ENCODE measurements around the gene SIMC1. TPM values are rescaled to one million over a fixed set of nuclear protein-coding genes. Genes with fewer than 3 reads are reported as not detected.
"Not testable (repeated sequence)": the region's sequence is repeated elsewhere in the genome, so short reads cannot be mapped to it uniquely, and the experiment has no call there.

Gene SIMC1
- total and polyA plus RNA-seq, 2 donors (not counting 3 experiments of a cell fraction or from before 2014, with no cell fraction given): 9.0 to 16.2 TPM

DNA sequence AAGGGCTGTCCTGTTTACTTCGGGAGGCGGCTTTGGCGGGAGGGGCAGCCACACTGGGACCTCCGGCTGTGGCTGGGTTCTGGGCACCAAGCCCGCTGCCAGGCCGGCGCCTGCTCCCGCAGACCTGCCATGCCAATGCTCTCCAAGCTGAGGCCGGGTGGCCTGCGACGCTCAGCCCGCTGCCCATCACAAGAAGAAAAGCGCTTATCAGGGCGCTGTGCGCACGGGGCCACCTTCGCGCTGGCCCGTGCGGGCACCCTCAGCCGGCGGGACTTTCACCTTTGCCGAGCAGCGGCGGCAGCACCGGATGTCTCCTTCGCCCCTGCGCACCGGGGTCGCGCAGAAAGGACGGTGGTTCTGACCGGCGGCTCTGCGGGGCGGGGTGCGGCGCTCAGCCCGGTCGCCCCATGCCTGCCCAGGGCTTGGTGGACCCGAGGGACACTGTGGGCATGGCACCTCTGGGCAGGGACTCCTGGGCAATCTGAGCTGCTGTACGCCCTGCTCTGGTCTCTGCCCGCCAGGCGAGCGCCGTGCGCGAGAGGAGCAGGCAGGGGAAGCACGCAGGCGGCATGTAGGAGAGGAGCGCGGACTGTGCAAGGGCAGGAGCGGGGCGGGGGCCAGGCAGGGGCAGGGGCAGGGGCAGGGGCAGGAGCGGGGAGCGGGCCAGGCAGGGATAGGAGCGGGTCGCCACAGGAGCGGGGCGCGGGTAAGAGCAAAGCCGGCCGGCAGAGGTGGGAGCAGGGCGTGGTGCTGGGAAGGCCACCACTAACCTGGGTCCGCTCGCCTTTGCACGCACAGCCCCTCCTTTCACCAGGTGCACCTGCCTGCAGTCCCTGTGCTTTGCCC, 43.8 kb upstream of the SIMC1 start:
- intact Hi-C loops (cut with micrococcal nuclease); H3K4me3 ChIP-seq (replicated peaks in 1 of 3; ENCODE audit: insufficient read depth in 1 of 3, low read depth in 1 of 3, low read length in 3 of 3); DNase-seq (ENCODE audit: low read depth, low spot score); H4K20me1 ChIP-seq (replicated peaks; ENCODE audit: control insufficient read depth, extremely low read depth, insufficient read depth, low read length); H3K27me3 ChIP-seq (ENCODE audit: control insufficient read depth in 2 of 2, insufficient read depth in 2 of 2, low read length in 2 of 2); H3K4me1 ChIP-seq (ENCODE audit: control insufficient read depth, extremely low read depth, insufficient read depth, low read length); BruUV-seq (replicated peaks); H3K9ac ChIP-seq (replicated peaks; ENCODE audit: extremely low read depth, insufficient read depth, low read length); FAIRE-seq; H3K79me2 ChIP-seq (ENCODE audit: control insufficient read depth, insufficient read depth, low read length); CTCF ChIA-PET; H3K9me3 ChIP-seq (replicated peaks; ENCODE audit: control insufficient read depth, insufficient read depth, low read length); H3K4me2 ChIP-seq (ENCODE audit: insufficient read depth, low read length); H3K27ac ChIP-seq (ENCODE audit: insufficient read depth, low read depth, low read length); H3K9me1 ChIP-seq (replicated peaks; ENCODE audit: control insufficient read depth, extremely low read depth, insufficient read depth, low read length); dilution Hi-C loops (cut with MboI; ENCODE audit: extremely low pct_ligation_motif_present, low sequenced_read_pairs); H2AFZ ChIP-seq (ENCODE audit: low read depth, low read length); H3K36me3 ChIP-seq (ENCODE audit: control insufficient read depth in 2 of 2, extremely low read depth in 1 of 2, insufficient read depth in 2 of 2, low read length in 2 of 2); POLR2A ChIA-PET: not testable (repeated sequence)

DNA sequence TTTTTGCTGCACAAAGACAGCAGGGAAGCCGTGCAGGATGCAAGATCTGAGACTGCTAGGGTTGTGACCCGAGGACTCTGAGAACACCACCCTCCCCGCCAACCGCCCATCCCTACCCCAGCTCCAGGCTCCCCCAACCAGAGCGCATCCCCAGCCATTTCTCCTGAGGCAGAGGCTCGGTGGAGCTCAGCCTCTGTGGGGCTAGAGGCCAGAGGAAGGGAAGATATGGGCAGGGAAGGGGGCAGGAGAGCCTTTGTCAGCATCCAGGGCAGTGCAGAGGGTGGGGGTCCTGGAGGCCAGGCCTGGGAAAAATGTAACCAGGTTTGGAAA, 43.2 kb upstream of the SIMC1 start:
- intact Hi-C loops (cut with micrococcal nuclease); H3K4me3 ChIP-seq (replicated peaks in 1 of 3; ENCODE audit: insufficient read depth in 1 of 3, low read depth in 1 of 3, low read length in 3 of 3); H3K27ac ChIP-seq (ENCODE audit: insufficient read depth, low read depth, low read length); H3K79me2 ChIP-seq (ENCODE audit: control insufficient read depth, insufficient read depth, low read length); BruUV-seq (replicated peaks); H3K4me1 ChIP-seq (ENCODE audit: control insufficient read depth, extremely low read depth, insufficient read depth, low read length); H3K4me2 ChIP-seq (ENCODE audit: insufficient read depth, low read length); H4K20me1 ChIP-seq (replicated peaks; ENCODE audit: control insufficient read depth, extremely low read depth, insufficient read depth, low read length); H3K9me3 ChIP-seq (replicated peaks; ENCODE audit: control insufficient read depth, insufficient read depth, low read length); H2AFZ ChIP-seq (ENCODE audit: low read depth, low read length); DNase-seq (ENCODE audit: low read depth, low spot score); H3K27me3 ChIP-seq (ENCODE audit: control insufficient read depth in 2 of 2, insufficient read depth in 2 of 2, low read length in 2 of 2); FAIRE-seq; H3K9ac ChIP-seq (replicated peaks; ENCODE audit: extremely low read depth, insufficient read depth, low read length); POLR2A ChIA-PET; H3K36me3 ChIP-seq (ENCODE audit: control insufficient read depth in 2 of 2, extremely low read depth in 1 of 2, insufficient read depth in 2 of 2, low read length in 2 of 2); H3K9me1 ChIP-seq (replicated peaks; ENCODE audit: control insufficient read depth, extremely low read depth, insufficient read depth, low read length); dilution Hi-C loops (cut with MboI; ENCODE audit: extremely low pct_ligation_motif_present, low sequenced_read_pairs); CTCF ChIA-PET: not testable (repeated sequence)

DNA sequence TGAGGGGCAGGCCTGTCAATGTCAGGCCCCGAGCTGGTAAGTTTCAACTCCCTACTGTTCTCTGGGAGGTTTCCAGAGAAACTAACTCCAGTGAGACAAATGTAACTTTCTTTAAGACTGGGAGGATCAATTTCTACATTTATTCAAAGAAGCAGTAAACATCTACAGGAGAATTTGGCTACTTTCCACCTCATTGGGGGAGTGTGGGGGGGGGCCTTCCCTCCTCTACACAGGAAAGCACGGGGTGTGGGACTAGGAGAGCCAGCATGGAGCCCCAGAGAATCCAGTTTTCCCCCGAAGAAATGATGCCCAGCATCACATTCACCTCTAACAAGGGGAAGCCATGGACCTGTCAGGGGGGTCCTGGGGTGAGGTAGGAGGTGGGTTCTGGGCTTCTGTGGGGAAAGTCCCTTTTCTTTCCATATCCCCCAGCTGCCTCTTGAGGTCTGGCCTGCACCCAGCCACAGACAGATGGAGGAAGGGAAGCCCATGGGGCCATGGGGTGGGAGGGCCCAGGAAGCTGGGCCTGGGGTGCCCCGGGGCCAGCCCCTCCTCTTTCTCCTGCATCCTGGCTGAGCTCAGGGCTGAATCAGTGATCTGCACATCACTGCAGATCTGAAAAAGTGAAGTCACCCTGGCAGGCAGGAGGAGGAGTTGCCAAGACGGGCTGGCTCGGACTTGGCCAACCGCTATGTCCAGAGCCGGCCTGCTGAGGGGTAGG, 42.6 kb upstream of the SIMC1 start:
- dilution Hi-C loops (cut with MboI; ENCODE audit: extremely low pct_ligation_motif_present, low sequenced_read_pairs): not testable (repeated sequence)

DNA sequence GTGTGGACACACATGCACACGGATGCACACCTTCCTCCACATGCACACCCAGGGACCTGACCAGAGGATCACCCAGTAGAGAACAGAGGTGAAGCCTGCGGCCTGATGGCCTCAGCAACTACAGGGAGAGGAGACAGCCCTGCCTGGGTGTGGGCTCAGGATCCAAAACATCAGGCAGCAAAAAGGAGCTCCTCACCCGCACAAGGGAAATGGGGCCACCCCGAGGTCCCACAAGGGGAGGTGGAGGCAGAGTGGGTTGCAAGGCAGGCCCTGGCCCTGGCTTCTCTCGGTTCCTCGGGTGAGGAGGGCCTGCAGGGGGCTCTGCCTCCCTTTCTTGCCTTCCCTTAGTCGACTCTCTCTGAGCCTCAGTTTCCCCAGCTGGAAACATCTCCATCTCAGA, 41.4 kb upstream of the SIMC1 start:
- H2AFZ ChIP-seq (ENCODE audit: low read depth, low read length); H3K27me3 ChIP-seq (ENCODE audit: control insufficient read depth in 2 of 2, insufficient read depth in 2 of 2, low read length in 2 of 2); POLR2A ChIA-PET; H3K4me2 ChIP-seq (ENCODE audit: insufficient read depth, low read length); H3K9me1 ChIP-seq (replicated peaks; ENCODE audit: control insufficient read depth, extremely low read depth, insufficient read depth, low read length); FAIRE-seq; H3K9me3 ChIP-seq (replicated peaks; ENCODE audit: control insufficient read depth, insufficient read depth, low read length); H3K4me3 ChIP-seq (replicated peaks in 1 of 3; ENCODE audit: insufficient read depth in 1 of 3, low read depth in 1 of 3, low read length in 3 of 3); intact Hi-C loops (cut with micrococcal nuclease); dilution Hi-C loops (cut with MboI; ENCODE audit: extremely low pct_ligation_motif_present, low sequenced_read_pairs); H3K4me1 ChIP-seq (ENCODE audit: control insufficient read depth, extremely low read depth, insufficient read depth, low read length); DNase-seq (ENCODE audit: low read depth, low spot score); H3K9ac ChIP-seq (replicated peaks; ENCODE audit: extremely low read depth, insufficient read depth, low read length); H3K27ac ChIP-seq (ENCODE audit: insufficient read depth, low read depth, low read length); BruUV-seq (replicated peaks); H3K36me3 ChIP-seq (ENCODE audit: control insufficient read depth in 2 of 2, extremely low read depth in 1 of 2, insufficient read depth in 2 of 2, low read length in 2 of 2); H4K20me1 ChIP-seq (replicated peaks; ENCODE audit: control insufficient read depth, extremely low read depth, insufficient read depth, low read length); CTCF ChIA-PET; H3K79me2 ChIP-seq (ENCODE audit: control insufficient read depth, insufficient read depth, low read length): not testable (repeated sequence)

More for the DNA sequence above, 42.6 kb upstream of the SIMC1 start:
- CTCF ChIA-PET; intact Hi-C loops (cut with micrococcal nuclease); H3K36me3 ChIP-seq (ENCODE audit: control insufficient read depth in 2 of 2, extremely low read depth in 1 of 2, insufficient read depth in 2 of 2, low read length in 2 of 2); H3K79me2 ChIP-seq (ENCODE audit: control insufficient read depth, insufficient read depth, low read length); H2AFZ ChIP-seq (ENCODE audit: low read depth, low read length); H4K20me1 ChIP-seq (replicated peaks; ENCODE audit: control insufficient read depth, extremely low read depth, insufficient read depth, low read length); H3K9ac ChIP-seq (replicated peaks; ENCODE audit: extremely low read depth, insufficient read depth, low read length); H3K27me3 ChIP-seq (ENCODE audit: control insufficient read depth in 2 of 2, insufficient read depth in 2 of 2, low read length in 2 of 2); H3K9me3 ChIP-seq (replicated peaks; ENCODE audit: control insufficient read depth, insufficient read depth, low read length); BruUV-seq (replicated peaks); H3K4me1 ChIP-seq (ENCODE audit: control insufficient read depth, extremely low read depth, insufficient read depth, low read length); FAIRE-seq; H3K27ac ChIP-seq (ENCODE audit: insufficient read depth, low read depth, low read length); H3K9me1 ChIP-seq (replicated peaks; ENCODE audit: control insufficient read depth, extremely low read depth, insufficient read depth, low read length); DNase-seq (ENCODE audit: low read depth, low spot score); POLR2A ChIA-PET; H3K4me2 ChIP-seq (ENCODE audit: insufficient read depth, low read length); H3K4me3 ChIP-seq (replicated peaks in 1 of 3; ENCODE audit: insufficient read depth in 1 of 3, low read depth in 1 of 3, low read length in 3 of 3): not testable (repeated sequence)

Data from endothelial cell of umbilical vein (primary cell).